NB4 (cell line): ENCODE data around the gene COQ5.

Source experiments
- DNase-seq: peaks from one replicate; pipeline ENCODE4 v3.0.0; 2010; ENCODE audit warnings: low read depth
- H3K4me3 ChIP-seq: one replicate; pipeline ENCODE4 v1.5.1; 2011; ENCODE audit warnings: mild to moderate bottlenecking, low read depth, low read length, moderate library complexity
- MAX ChIP-seq: IDR thresholded peaks from 2 replicates; pipeline ENCODE4 v1.6.1; 2011; ENCODE audit warnings: low read depth, low read length
- MYC ChIP-seq: IDR thresholded peaks from 2 replicates; pipeline ENCODE4 v1.6.1; 2011; ENCODE audit warnings: low read depth, low read length
- POLR2A ChIP-seq: IDR thresholded peaks from 2 replicates; pipeline ENCODE4 v1.6.1; 2011; ENCODE audit warnings: mild to moderate bottlenecking; ENCODE audit not compliant: insufficient read length; ENCODE audit errors: extremely low read depth
- TF ChIP-seq, protein P1 (sequence below): IDR thresholded peaks from one replicate; pipeline ENCODE4 v1.5.1; 2012; ENCODE audit warnings: low read depth, low read length

Gene COQ5

DNA sequence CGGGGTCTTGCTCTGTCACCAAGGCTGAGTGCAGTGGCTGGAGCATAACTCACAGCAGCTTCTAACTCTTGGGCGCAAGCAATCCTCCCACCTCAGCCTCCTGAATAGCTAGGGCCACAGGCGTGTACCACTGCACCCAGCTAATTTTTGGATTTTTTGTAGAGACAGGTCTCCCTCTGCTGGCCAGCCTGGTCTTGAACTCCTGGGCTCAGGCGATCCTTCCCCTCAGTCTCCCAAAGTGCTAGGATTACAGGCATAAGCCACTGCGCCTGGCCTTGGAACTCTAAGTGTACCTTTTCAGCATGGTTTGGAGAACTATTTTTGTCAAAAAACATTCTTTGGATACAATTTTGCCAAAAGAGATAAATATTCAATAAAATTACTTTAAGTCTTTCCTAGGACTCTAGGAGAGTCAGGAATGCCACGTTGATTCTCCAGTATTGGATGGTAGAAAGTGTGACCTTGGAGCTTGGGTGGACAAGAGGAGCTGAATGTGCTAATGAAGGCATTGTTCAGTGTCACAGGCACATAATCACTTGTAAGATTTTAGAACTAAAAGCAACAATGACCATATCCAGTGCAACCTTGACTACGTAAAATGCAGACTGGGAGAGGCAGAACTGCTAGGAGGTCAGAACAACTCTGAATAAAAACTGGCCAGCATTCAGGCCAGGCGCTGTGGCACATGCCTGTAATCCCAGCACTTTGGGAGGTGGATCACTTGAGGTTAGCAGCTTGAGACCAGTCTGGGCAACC is 62.2 kb downstream of the COQ5 start:
- TF ChIP-seq, protein P1, sequence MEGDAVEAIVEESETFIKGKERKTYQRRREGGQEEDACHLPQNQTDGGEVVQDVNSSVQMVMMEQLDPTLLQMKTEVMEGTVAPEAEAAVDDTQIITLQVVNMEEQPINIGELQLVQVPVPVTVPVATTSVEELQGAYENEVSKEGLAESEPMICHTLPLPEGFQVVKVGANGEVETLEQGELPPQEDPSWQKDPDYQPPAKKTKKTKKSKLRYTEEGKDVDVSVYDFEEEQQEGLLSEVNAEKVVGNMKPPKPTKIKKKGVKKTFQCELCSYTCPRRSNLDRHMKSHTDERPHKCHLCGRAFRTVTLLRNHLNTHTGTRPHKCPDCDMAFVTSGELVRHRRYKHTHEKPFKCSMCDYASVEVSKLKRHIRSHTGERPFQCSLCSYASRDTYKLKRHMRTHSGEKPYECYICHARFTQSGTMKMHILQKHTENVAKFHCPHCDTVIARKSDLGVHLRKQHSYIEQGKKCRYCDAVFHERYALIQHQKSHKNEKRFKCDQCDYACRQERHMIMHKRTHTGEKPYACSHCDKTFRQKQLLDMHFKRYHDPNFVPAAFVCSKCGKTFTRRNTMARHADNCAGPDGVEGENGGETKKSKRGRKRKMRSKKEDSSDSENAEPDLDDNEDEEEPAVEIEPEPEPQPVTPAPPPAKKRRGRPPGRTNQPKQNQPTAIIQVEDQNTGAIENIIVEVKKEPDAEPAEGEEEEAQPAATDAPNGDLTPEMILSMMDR, result peak; percentile 64
- no peak for TF ChIP-seq POLR2A
- H3K4me3 ChIP-seq, result peak overlapping the region; percentile 93
- peak; percentile 78 for DNase-seq

DNA sequence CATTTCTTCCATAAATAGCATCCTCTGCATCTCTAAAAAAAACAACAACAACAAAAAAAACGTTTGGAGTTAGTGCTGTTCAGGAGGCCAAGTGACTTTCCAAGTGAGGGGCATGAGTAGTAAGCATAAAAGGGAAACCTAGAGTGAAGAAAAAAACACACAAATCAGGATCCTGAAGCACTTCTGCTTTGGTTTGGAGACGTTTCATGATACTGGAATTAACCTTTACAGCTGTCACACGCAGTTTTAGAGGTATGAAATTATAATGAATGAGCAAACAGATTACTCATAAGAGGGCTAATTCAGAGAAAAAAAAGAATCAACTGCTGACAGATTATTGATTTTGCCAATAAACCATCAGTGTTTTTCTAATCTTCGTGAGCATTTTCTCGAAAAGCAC is 63.2 kb downstream of the COQ5 start:
- no peak overlapping the region for H3K4me3 ChIP-seq
- no peak for DNase-seq
- no peak for TF ChIP-seq MAX
- no peak for TF ChIP-seq MYC
- no peak for TF ChIP-seq POLR2A
- TF ChIP-seq, protein P1, result no peak

GRCh38 chr12:120463712-120464111 is 65.2 kb downstream of the COQ5 start:
- no peak for DNase-seq
- no peak overlapping the region for H3K4me3 ChIP-seq
- no peak for TF ChIP-seq MYC
- TF ChIP-seq POLR2A, result no peak
- TF ChIP-seq, protein P1, result no peak

- TF ChIP-seq MAX, result no peak
- no peak overlapping the region for H3K4me3 ChIP-seq
- DNase-seq, result no peak
Measured at GRCh38 chr12:120462099-120462640, 66.8 kb downstream of the COQ5 start.

- H3K4me3 ChIP-seq, result no peak overlapping the region
- TF ChIP-seq, protein P1, result no peak
- no peak for TF ChIP-seq MAX
- TF ChIP-seq MYC, result no peak
- no peak for DNase-seq
Measured at GRCh38 chr12:120460157-120460556, 68.8 kb downstream of the COQ5 start.

DNA sequence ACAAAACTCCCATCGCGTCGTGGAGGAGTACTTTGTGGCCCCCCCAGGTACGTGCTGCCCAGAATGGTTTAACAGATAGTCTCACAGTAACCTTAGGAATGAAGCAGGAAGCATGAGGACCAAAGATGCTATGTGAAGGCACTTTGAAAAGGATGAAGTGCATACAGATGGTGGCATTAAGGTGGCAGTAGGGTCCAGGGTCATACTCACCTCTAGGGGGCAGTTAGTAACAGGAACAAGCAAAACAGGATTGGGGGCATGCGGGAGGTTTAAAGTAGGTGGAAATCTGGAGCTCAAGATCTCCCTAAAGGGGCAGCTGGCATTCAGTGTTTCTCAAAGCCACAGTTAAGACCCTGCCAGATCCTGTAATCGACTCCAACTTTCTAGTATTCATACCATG is 71.8 kb downstream of the COQ5 start:
- DNase-seq, result peak; percentile 63
- TF ChIP-seq, protein P1, result peak; percentile 74
- TF ChIP-seq MYC, result no peak
- TF ChIP-seq POLR2A, result no peak

More for the DNA sequence above, 71.8 kb downstream of the COQ5 start:
- H3K4me3 ChIP-seq, result no peak overlapping the region
